AG09309 (cell line): ENCODE data around the gene OPALIN.

Experiments
- DNase-seq: peaks from one replicate; pipeline ENCODE4 v3.0.0-alpha.2; 2010; ENCODE audit warnings: low read depth
- H3K4me3 ChIP-seq: 2 replicates; pipeline ENCODE4 v1.5.1; 2011; ENCODE audit warnings: mild to moderate bottlenecking, low read depth, low read length, moderate library complexity; ENCODE audit not compliant: control insufficient read depth
- CTCF ChIP-seq: IDR thresholded peaks from 2 replicates; pipeline ENCODE4 v1.5.1; 2011; ENCODE audit warnings: mild to moderate bottlenecking, low read depth, low read length, inconsistent platforms; ENCODE audit not compliant: insufficient read depth, control insufficient read depth; ENCODE audit errors: missing control alignments

The OPALIN gene

GRCh38 chr10:96400465-96400864, 41.7 kb upstream of the OPALIN start:
- no peak for DNase-seq
- TF ChIP-seq CTCF = no peak
- H3K4me3 ChIP-seq = no peak overlapping the region

GRCh38 chr10:96397902-96398301, 39.1 kb upstream of the OPALIN start:
- no peak for DNase-seq
- TF ChIP-seq CTCF = no peak
- H3K4me3 ChIP-seq = no peak overlapping the region

GRCh38 chr10:96395931-96396877, 37.4 kb upstream of the OPALIN start:
- no peak for DNase-seq
- TF ChIP-seq CTCF = peak; percentile 90

GRCh38 chr10:96390460-96390864, 31.7 kb upstream of the OPALIN start:
- DNase-seq = no peak
- TF ChIP-seq CTCF = no peak
- H3K4me3 ChIP-seq = no peak overlapping the region

More at GRCh38 chr10:96395931-96396877, 37.4 kb upstream of the OPALIN start:
- no peak overlapping the region for H3K4me3 ChIP-seq

GRCh38 chr10:96389785-96390184, 31.0 kb upstream of the OPALIN start:
- TF ChIP-seq CTCF = no peak
- no peak for DNase-seq
- H3K4me3 ChIP-seq = no peak overlapping the region

GRCh38 chr10:96387601-96388000, 28.8 kb upstream of the OPALIN start:
- DNase-seq = no peak
- TF ChIP-seq CTCF = no peak
- H3K4me3 ChIP-seq = no peak overlapping the region
